Cardiac fibroblast (primary cell): ENCODE results near the gene PACRG.

Source experiments
- DNase-seq, 2 donors: peaks; one replicate each; pipeline versions ENCODE4 v3.0.0 to v3.0.0-alpha.2; 2010; ENCODE audit warnings: low read depth in 2 of 2
- H3K4me3 ChIP-seq, 2 donors: replicated peaks in 1 of 2; 1 replicate in 1 of 2; 2 replicates in 1 of 2; pipeline ENCODE4 v1.5.1; 2011; ENCODE audit warnings: low read depth in 2 of 2, low read length in 2 of 2, mild to moderate bottlenecking in 2 of 2, moderate library complexity in 1 of 2
- CTCF ChIP-seq: IDR thresholded peaks from one replicate; pipeline ENCODE4 v1.5.1; 2011; ENCODE audit warnings: low read depth, mild to moderate bottlenecking, low read length, inconsistent platforms

The PACRG gene

GRCh38 chr6:163200289-163200688, 472.5 kb downstream of the PACRG start:
- no peak overlapping the region for H3K4me3 ChIP-seq
- TF ChIP-seq CTCF, result no peak
- no peak for DNase-seq

GRCh38 chr6:163200694-163201093, 472.9 kb downstream of the PACRG start:
- TF ChIP-seq CTCF, result no peak
- no peak for DNase-seq
- H3K4me3 ChIP-seq, result no peak overlapping the region

GRCh38 chr6:163201855-163202254, 474.1 kb downstream of the PACRG start:
- no peak for TF ChIP-seq CTCF
- no peak for DNase-seq
- no peak overlapping the region for H3K4me3 ChIP-seq

GRCh38 chr6:163206196-163206595, 478.4 kb downstream of the PACRG start:
- DNase-seq, result no peak
- no peak for TF ChIP-seq CTCF
- no peak overlapping the region for H3K4me3 ChIP-seq

GRCh38 chr6:163207431-163208383, 479.9 kb downstream of the PACRG start:
- TF ChIP-seq CTCF, result no peak
- H3K4me3 ChIP-seq, result no peak overlapping the region
- DNase-seq, result no peak

GRCh38 chr6:163209005-163209404, 481.2 kb downstream of the PACRG start:
- no peak overlapping the region for H3K4me3 ChIP-seq
- TF ChIP-seq CTCF, result no peak
- DNase-seq, result no peak
